Sigmoid colon (tissue), 4 donors: ENCODE data around the gene ARHGAP28.

Experiments used
- POLR2A ChIP-seq, 2 donors: fragments of 450-650 bp; IDR thresholded peaks; one replicate each; pipeline ENCODE4 v1.6.1; 2016; ENCODE audit warnings: antibody characterized with exemption in 2 of 2, mild to moderate bottlenecking in 2 of 2, moderate library complexity in 2 of 2
- POLR2AphosphoS5 ChIP-seq, 4 donors: sonication (generic); formaldehyde crosslinking; IDR thresholded peaks; one replicate each; pipeline ENCODE4 v1.6.1; 2017; ENCODE audit warnings: antibody characterized with exemption in 4 of 4
- TF ChIP-seq, protein P1 (sequence below), 4 experiments: fragments of 450-650 bp in 3 of 4; fragments of 200-600 bp in 1 of 4; IDR thresholded peaks; one replicate each; pipeline ENCODE4 v1.5.1; 2016 to 2019; ENCODE audit warnings: antibody characterized with exemption in 4 of 4, mild to moderate bottlenecking in 3 of 4, moderate library complexity in 2 of 4

DNA sequence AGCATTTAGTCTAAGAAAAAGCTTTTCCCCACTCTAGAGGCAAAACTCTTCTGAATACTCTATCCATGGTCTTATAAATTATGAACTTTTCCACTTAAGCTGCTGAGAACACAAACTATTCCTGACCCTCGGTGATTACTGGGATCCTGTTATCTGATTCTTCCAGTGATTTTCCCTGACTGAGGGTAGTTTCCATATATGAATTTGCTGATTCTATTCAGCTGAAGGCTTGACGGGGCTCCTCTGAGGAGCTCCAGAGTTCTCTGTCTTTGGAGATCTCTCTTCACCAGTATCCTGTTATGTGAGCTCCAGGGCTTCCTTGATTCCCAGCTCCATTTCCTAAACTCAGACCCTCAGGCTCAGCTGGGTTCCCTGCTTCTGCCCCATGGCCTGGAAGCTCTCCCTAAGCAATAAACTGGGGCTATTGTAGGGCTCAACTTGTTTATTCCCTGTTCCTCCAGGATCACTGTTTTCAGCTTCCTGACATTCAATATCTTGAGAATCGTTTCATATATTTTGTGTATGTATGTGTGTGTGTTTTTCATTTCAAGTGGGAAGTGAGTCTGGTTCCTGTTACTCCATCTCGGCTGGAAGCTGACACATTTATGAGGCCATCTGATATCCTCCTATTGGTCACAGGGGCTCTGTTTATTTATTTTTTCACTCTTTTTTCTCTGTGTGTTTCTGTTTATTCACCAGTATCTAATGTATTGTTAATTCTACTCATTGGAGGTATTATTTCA, 78.2 kb downstream of the ARHGAP28 start:
- TF ChIP-seq, protein P1, sequence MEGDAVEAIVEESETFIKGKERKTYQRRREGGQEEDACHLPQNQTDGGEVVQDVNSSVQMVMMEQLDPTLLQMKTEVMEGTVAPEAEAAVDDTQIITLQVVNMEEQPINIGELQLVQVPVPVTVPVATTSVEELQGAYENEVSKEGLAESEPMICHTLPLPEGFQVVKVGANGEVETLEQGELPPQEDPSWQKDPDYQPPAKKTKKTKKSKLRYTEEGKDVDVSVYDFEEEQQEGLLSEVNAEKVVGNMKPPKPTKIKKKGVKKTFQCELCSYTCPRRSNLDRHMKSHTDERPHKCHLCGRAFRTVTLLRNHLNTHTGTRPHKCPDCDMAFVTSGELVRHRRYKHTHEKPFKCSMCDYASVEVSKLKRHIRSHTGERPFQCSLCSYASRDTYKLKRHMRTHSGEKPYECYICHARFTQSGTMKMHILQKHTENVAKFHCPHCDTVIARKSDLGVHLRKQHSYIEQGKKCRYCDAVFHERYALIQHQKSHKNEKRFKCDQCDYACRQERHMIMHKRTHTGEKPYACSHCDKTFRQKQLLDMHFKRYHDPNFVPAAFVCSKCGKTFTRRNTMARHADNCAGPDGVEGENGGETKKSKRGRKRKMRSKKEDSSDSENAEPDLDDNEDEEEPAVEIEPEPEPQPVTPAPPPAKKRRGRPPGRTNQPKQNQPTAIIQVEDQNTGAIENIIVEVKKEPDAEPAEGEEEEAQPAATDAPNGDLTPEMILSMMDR (IDR thresholded peaks at IDR 0.05), result no peak
- TF ChIP-seq POLR2A (IDR thresholded peaks at IDR 0.05) (no peak), POLR2AphosphoS5 (IDR thresholded peaks at IDR 0.05) (no peak)
